Epithelial cell of proximal tubule (primary cell): ENCODE measurements around the gene S100B. TPM values are rescaled to one million over a fixed set of nuclear protein-coding genes. Genes with fewer than 3 reads are reported as not detected.

Experiments
- DNase-seq: peaks from one replicate; pipeline ENCODE4 v3.0.0-alpha.2; 2011; ENCODE audit warnings: low read depth
- H3K4me3 ChIP-seq: 2 replicates; pipeline ENCODE4 v1.5.1; 2011; ENCODE audit warnings: low read depth, mild to moderate bottlenecking, low read length
- total RNA-seq: library from RNA; depleted of rRNA; stranded (reverse); fragments of >200 nt; gene quantifications from 2 replicates; pipeline ENCODE4 v1.2.3, GENCODE V29; 2015
- TF ChIP-seq, protein P1 (sequence below): conservative IDR thresholded peaks from 2 replicates; pipeline ENCODE4 v1.5.1; 2012; ENCODE audit warnings: low read depth, mild to moderate bottlenecking, low read length

The S100B gene
- total RNA-seq, 1 donor from 2014 or later = not detected

DNA sequence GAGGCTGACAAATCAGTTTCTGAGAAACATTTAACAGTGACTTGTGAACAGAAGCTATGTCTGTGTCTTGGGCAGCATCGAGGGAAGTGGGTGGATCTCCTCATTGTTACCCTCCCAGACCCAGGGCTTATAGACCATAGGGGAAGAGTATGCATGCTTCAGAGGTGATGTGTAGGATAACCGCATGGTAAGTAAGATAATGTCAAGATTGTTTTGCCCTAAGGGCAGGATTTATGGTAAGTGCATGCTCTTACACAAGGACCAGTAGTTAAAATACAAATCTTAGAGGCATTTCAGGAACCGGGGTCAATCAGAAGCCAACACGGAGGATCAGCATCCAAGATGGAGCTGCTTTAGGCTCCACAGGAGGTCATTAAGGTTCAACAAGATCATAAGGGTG, 22.8 kb upstream of the S100B start:
- no peak for DNase-seq
- TF ChIP-seq, protein P1, sequence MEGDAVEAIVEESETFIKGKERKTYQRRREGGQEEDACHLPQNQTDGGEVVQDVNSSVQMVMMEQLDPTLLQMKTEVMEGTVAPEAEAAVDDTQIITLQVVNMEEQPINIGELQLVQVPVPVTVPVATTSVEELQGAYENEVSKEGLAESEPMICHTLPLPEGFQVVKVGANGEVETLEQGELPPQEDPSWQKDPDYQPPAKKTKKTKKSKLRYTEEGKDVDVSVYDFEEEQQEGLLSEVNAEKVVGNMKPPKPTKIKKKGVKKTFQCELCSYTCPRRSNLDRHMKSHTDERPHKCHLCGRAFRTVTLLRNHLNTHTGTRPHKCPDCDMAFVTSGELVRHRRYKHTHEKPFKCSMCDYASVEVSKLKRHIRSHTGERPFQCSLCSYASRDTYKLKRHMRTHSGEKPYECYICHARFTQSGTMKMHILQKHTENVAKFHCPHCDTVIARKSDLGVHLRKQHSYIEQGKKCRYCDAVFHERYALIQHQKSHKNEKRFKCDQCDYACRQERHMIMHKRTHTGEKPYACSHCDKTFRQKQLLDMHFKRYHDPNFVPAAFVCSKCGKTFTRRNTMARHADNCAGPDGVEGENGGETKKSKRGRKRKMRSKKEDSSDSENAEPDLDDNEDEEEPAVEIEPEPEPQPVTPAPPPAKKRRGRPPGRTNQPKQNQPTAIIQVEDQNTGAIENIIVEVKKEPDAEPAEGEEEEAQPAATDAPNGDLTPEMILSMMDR = no peak
- no peak overlapping the region for H3K4me3 ChIP-seq

DNA sequence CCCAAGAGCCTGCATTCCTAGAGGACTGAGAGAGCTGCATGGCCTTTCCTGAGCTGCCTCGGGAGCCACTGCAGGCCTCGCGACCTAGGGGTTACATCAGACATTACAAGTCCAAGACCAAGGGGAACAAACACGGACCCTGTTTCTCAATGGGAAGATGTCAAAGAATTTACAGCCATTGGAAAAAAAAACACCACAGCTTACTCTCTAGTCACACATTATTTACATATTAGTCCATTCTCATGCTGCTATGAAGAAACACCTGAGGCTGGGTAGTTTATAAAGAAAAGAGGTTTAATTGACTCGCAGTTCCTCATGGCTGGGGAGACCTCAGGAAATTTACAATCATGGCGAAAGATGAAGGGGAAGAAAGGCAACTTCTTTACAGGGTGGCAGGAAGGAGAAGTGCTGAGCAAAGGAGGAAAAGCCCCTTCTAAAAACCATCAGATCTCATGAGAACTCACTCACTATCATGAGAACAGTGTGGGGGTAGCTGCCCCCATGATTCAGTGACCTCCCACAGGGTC, 22.2 kb upstream of the S100B start:
- TF ChIP-seq, protein P1 = no peak
- no peak overlapping the region for H3K4me3 ChIP-seq
- no peak for DNase-seq

DNA sequence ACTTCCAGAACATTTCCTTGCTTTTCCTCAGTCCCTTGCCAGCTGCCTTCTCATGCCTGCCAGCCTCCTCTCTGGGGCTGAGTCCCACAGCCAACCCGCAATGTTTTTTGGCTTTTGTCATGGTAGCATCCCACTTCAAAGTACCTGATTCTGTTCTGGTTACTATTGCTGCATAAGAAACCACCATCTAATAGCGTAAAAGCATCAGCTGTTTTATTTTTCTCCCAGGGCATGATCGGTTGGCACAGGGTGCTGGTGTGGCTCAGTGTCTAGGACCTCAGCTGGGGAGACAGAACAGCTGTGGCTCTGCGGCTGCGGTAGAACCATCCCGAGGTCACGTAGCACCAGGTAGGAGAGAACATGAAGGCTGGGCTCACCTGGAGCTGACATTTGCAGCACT, 21.7 kb upstream of the S100B start:
- TF ChIP-seq, protein P1 = no peak
- no peak overlapping the region for H3K4me3 ChIP-seq
- DNase-seq = no peak

DNA sequence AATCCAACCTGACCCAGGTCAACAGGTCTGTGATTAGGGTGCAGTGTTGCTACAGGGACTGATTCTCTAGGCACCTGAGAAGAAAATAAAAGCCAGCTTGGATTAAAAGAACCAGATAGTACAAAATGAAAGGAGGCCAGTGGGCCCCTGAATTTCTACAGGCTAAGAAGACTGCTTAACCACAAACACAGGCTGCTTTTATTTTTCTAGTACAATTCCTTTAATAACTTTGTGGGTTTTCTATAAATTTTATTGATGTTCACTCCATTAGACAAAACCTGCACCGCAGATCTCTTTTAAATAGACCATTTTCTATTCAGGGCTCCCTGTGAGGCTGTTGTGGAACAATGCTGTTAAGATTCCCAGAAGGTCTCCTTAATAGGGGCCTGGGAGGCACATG, 20.9 kb upstream of the S100B start:
- no peak for DNase-seq
- no peak overlapping the region for H3K4me3 ChIP-seq
- TF ChIP-seq, protein P1 = no peak

DNA sequence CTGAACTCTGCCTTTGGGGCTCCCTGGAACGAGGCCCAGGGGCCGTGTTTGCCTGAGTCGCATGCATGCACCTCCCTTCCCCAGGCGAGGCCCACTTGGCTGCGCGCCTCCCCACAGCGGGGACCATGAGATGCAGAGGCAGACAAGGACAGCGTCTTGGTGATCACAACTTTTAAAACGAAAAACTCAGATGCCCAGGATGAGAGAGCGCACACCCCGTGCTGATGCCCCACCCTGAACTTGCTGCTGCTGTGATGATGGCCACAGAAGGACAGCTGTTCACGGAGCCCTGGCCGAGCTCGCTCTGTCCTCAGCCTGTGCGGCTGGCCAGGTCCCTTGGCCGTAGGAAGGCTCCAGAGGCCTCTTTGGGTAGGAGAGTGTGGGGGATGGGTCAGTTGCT, 19.2 kb upstream of the S100B start:
- no peak for DNase-seq
- TF ChIP-seq, protein P1 = no peak
- H3K4me3 ChIP-seq = no peak overlapping the region

DNA sequence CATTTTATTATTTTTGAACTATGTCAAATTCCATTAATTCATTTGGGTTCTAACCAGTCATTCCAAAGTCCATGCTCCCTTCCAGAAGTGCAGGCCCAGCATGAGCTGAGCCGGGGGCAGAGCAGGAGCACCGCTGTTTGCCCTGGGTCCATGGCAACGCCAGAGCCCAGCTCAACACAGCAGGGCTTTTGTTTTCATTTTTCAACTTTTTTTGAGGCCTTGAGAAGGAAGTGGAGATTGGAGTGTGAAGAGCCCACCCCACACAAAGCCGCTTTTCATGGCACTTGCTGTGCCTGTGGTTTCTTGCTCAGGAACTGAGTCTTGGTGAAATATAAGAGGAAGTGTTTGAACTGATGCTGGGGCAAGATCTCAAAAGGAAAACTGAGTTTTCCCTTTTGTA, 17.3 kb upstream of the S100B start:
- no peak for DNase-seq
- TF ChIP-seq, protein P1 = no peak
- no peak overlapping the region for H3K4me3 ChIP-seq

DNA sequence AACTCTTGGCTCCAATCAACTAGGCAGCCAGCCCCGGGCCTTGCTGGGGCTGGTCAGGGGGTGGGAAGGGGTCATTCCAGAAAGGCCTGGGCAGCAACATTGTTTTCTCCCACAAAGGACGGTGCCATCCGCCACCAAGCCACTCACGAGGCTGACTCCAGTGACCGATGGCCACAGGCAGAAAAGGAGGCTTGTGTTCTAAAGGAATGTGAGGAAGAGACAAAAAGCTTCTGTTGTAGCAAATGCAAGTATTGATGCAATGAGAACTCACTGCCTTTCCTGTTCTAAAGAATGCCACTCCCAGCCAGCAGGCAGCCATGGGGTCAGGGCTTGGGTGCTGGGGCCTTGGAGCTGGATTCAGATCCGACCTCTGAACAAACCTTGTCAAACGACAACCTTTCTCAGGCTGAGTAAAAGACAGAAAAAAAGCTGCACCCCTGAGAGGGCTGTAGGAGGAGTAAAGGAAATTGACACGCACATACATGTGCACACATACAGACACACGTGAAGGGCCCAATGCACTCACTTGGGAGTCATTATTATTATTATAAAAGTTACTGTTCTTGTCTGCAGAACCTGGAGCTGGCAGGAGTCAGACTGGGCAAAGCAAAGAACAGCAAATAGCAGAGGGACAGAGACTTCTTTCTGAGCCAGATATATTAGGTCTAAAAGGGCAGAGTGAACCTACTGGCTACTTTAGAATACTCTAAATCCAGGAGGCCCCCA, 16.7 kb upstream of the S100B start:
- DNase-seq = no peak

More for the DNA sequence above, 16.7 kb upstream of the S100B start:
- TF ChIP-seq, protein P1 = no peak
- no peak overlapping the region for H3K4me3 ChIP-seq
